Stimulated activated CD8-positive, alpha-beta memory T cell treated with anti-CD3 and anti-CD28 coated beads, Interleukin-12 subunit alpha, Interleukin-12 subunit beta, amount 100 ng/mL, for 24 hours (primary cell): Measurements from ENCODE around the gene SH3PXD2A.
"Not testable (repeated sequence)": the region's sequence is repeated elsewhere in the genome, so short reads cannot be mapped to it uniquely, and the experiment has no call there.

Experiments used
- DNase-seq: peaks from one replicate; pipeline ENCODE4 v3.0.0-alpha.2; 2020; ENCODE audit errors: extremely low read depth

SH3PXD2A gene

GRCh38 chr10:103648251-103648635 is 207.1 kb downstream of the SH3PXD2A start:
- DNase-seq: no peak

DNA sequence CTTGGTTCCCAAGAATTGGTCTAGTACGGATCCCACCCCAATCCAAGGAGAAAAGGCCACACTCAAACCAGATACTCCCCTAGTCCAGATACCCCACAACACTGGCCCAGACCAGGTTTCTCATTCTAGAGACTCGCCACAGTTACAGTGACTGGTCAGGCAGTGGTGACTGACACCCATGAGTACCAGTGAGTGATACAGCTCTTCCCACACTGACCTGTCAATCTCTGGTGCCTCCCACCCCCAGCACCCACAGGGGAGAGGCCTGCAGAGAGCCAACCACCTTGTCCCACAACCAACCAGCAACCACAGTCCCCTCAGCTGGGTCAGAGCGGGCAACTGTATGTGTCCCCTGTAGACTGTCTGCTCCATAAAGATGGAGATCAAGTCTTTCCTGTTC is 209.1 kb downstream of the SH3PXD2A start:
- no peak for DNase-seq

GRCh38 chr10:103645141-103646054 is 210.0 kb downstream of the SH3PXD2A start:
- no peak for DNase-seq

DNA sequence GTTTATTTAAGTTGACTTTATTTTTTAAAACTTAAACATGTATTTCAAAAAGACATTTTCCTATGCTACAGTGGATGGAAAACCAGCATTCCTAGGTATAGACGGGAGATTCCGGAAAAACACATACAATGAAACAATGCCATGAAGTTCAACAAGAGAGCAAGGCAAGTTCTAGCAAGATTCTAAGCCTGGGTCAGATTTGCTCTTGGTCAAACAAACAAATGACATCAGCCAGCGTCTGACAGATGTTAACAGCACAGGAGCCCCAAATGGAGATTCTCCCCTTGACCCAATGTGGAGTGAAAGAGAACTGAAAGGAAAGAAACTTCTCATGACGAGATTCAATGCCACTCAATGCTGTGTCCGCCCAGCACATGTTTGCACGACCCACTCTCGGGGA is 212.0 kb downstream of the SH3PXD2A start:
- no peak for DNase-seq

- DNase-seq: no peak
Measured at GRCh38 chr10:103641326-103641725, 214.1 kb downstream of the SH3PXD2A start.

DNA sequence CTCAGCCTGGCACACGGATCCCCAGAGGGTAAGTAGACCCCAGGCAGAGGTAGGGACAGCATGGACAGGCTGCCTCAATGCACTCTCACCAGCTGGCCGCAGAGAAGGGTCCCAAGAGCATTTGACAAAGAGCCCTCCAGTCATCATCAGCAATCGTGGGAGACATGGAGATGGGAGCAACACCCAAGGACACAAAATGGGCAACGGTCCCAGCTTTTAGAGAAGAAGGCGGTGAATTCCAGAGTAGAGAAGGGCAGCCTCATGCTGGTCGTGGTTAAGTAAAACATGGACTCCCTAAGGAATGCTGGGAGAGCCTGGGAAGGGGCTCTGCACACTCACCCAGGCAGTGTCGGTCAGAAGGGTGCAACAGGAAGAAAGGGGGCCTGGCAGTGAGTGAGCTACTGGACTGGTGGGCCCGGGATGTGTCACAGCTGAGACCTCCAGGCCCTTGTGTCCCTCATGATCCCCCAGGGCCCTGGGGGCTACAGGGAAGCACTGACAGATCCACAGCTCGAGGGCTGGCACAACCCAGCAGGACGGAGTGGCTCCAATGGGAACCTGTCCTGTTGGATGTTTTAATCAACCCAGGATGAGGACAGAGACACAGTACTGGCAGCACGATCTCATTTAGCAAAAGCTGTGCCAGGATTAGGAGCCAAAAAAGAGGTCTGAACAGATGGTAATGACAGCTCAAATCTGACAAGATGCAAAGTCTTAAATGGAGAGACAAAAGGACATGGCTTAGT is 214.8 kb downstream of the SH3PXD2A start:
- no peak for DNase-seq

- DNase-seq: no peak
Measured at GRCh38 chr10:103638948-103639347, 216.4 kb downstream of the SH3PXD2A start.

DNA sequence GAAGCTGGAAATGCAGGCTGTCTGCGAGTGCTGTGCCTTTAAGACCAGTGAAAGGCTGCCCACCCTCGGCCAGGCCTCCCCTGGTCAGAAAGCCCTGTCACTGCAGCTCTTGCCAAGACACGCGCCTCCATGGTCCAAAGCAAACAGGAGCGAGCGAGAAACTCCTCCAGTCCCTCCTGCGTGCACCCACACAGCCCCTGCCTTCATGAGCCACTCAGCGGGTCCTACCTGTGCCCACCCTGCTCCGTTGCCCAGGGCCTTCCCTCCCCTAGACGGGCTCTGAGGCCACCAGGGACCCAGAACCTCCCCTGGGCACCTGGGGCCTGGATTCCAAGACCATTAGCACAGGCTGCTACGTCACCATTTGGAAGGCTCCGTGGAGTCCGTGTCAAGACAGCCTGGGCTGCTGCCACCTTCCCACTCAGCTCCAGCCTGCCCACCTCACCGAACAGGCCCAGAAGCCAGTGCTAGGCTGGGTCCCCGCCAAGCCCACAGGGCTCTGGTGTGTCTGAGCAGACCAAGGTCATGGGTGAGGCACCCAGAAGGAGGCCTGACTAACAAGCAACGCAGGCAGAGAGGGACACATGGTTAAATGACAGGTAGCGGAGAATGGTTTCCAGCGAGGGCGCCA is 217.3 kb downstream of the SH3PXD2A start:
- no peak for DNase-seq

- DNase-seq: no peak
Measured at GRCh38 chr10:103637011-103637410, 218.4 kb downstream of the SH3PXD2A start.

- DNase-seq: no peak
Measured at GRCh38 chr10:103636492-103636891, 218.9 kb downstream of the SH3PXD2A start.

DNA sequence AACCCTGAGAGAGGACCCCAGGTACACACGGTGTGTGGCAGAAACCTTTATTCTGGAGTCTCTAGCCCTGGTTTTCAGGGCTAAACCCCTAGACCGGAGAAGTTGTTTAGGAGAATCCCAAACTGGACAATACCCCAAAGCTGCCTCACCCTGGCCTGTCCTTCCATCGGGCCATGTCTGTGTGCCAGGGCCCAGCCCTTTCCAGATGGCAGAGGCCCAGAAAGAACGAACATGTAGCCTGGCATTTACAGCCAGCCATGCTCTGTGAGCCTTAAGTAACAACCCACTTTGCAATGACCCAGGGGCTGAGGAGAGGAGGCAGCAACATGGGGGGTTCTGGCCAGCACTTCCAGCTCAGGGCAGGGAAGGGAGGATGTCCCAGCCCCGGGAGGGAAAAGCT is 219.8 kb downstream of the SH3PXD2A start:
- no peak for DNase-seq

DNA sequence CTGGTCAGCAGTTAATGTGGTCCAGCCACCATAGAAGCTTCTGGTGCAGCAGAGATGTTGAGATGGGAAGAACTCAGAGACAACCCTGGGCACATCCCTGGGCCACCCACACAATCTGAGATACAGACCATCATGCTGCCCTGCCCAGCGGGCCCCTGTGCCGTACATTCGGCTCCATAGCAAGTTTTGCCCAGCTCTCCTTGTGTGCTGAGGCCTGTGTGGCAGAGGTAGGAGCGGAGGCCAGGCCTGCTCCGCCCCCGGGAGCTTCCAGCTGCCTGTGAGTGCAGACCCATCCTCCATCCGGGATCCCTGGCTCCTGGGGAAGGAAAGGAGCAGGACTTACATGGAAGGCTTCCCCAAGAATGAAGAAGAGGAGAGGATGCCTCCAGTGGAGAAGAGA is 221.5 kb downstream of the SH3PXD2A start:
- DNase-seq: no peak

DNA sequence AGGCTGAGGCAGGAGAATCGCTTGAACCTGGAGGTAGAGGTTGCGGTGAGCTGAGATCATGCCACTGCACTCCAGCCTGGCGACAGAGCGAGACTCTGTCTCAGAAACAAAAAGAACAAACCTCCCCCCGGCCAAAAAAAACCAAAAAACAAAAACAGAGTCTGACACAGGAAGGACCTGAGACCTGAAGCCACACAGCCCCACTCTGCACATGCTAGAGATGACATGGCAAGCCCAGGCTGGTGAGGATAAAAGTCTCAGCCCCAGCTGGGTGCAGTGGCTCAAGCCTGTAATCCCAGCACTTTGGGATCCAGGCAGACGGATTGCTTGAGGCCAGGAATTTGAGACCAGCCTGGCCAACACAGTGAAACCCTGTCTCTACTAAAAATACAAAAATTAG is 222.5 kb downstream of the SH3PXD2A start:
- not testable (repeated sequence) for DNase-seq

DNA sequence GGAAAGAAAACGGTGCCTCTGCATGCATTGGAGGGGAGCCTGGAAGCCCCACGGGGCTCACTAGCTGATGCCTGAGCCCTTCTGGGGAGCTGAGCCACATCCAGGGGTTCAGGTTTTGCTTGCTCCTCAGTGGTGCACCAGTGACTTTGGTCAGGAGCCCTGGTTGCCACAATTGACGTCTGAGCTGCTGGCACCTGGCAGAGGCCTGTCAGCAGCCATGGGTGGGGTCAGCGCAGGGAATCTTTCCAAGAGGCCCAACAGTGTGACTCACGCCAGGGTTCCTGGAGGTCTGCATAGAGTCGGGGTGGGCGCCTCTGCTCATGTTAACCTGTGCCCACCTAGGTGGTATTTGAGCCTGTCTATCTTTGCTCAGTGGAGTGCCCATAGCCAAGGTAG is 223.1 kb downstream of the SH3PXD2A start:
- no peak for DNase-seq

DNA sequence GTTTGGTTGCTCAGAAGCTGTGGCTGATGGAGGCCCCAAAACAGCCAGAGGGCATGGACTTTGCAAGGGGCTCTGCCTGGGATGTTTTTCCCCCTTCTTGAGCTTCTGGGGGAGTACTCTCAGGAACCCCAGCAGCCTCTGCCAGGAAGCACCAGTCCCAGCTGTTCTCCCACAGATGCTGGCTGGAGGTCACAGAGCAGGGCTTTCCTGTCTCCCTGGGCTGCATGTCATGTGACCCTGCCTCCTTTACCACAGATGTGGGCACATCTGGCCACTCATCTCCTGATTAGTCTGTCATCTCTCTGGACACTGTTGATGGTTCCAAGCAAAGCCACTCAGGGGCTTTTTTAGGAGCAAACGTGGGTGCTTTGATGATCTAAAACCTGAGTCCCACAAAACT is 225.2 kb downstream of the SH3PXD2A start:
- DNase-seq: no peak

- no peak for DNase-seq
Measured at GRCh38 chr10:103629581-103629980, 225.8 kb downstream of the SH3PXD2A start.

GRCh38 chr10:103627893-103628292 is 227.5 kb downstream of the SH3PXD2A start:
- DNase-seq: no peak

GRCh38 chr10:103627111-103627892 is 228.1 kb downstream of the SH3PXD2A start:
- no peak for DNase-seq

- no peak for DNase-seq
Measured at GRCh38 chr10:103626178-103626577, 229.2 kb downstream of the SH3PXD2A start.

- DNase-seq: no peak
Measured at GRCh38 chr10:103622935-103623574, 232.3 kb downstream of the SH3PXD2A start.

DNA sequence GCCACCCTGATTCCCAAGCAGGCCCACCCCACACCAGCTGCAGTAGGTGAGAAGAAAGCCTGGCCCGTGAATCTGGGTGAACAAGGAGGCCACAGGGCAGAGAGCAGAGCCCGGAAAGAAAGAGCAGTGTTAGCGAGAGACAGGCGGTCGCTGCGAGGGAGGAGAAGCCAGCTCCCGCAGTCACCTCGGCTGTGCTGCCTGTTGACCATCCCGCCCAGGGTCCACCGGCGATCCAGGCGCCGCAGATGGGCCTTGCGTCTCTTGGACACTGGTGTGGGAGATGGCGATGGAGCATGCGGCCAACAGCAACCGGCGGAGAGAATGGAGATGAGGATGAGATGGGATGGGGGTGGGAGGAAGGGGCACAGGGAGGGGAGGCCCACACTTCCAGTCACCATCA is 233.1 kb downstream of the SH3PXD2A start:
- no peak for DNase-seq
